Fibroblast of mammary gland (primary cell): ENCODE data around the gene PCDHA1.

Experiments used
- DNase-seq: peaks from one replicate; pipeline ENCODE4 v3.0.0-alpha.2; 2010; ENCODE audit warnings: low read depth
- H3K4me3 ChIP-seq: 2 replicates; pipeline ENCODE4 v1.5.1; 2011; ENCODE audit warnings: low read depth, mild to moderate bottlenecking, low read length, moderate library complexity; ENCODE audit not compliant: control insufficient read depth
- CTCF ChIP-seq: conservative IDR thresholded peaks from 2 replicates; pipeline ENCODE4 v1.5.1; 2011; ENCODE audit warnings: low read depth, low read length, inconsistent platforms; ENCODE audit not compliant: control insufficient read depth, insufficient read depth

PCDHA1 gene

GRCh38 chr5:140926443-140927227 lies 140.7 kb downstream of the PCDHA1 start:
- peak; percentile 49 for DNase-seq
- no peak for TF ChIP-seq CTCF
- peak overlapping the region; percentile 21 for H3K4me3 ChIP-seq

- no peak for DNase-seq
- peak overlapping the region; percentile 21 for H3K4me3 ChIP-seq
- no peak for TF ChIP-seq CTCF
These were observed 141.3 kb downstream of the PCDHA1 start for GRCh38 chr5:140927228-140927573.

- no peak for TF ChIP-seq CTCF
- no peak for DNase-seq
- H3K4me3 ChIP-seq: no peak overlapping the region
These were observed 149.1 kb downstream of the PCDHA1 start for GRCh38 chr5:140934964-140935606.

GRCh38 chr5:140946578-140946977 lies 160.6 kb downstream of the PCDHA1 start:
- H3K4me3 ChIP-seq: no peak overlapping the region
- TF ChIP-seq CTCF: no peak
- no peak for DNase-seq

- no peak for TF ChIP-seq CTCF
- H3K4me3 ChIP-seq: no peak overlapping the region
- DNase-seq: no peak
These were observed 165.7 kb downstream of the PCDHA1 start for GRCh38 chr5:140951636-140952035.

GRCh38 chr5:140953234-140953633 lies 167.3 kb downstream of the PCDHA1 start:
- TF ChIP-seq CTCF: no peak
- DNase-seq: no peak
- no peak overlapping the region for H3K4me3 ChIP-seq
